ENCODE results near the gene PRKAR2B. TPM values are rescaled to one million over a fixed set of nuclear protein-coding genes. Genes with fewer than 3 reads are reported as not detected.

Gene PRKAR2B
- total RNA-seq, 2 donors from 2014 or later, result 10.6 to 44.2 TPM

DNA sequence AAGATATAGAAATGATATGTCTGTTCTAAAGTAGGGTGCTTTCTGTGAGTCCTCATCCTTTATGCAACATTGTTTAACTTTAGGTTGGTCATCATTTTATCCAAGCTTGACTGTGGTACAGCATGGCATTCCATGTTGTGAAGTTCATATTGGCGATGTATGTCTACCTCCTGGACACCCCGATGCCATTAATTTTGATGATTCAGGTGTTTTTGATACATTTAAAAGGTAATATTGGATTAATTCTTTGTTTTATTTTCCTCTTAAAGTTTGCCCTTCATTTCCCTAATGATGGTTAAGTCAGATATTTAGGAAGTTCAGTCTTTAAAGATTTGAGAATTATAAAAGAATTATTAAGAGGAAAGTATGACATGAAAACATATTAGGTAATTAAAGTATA, 145.6 kb downstream of the PRKAR2B start:
- H3K4me3 ChIP-seq, result no peak overlapping the region
- WGBS, 2 donors, result 97% methylated on average over 2 of the region's 2 CpGs
- intact Hi-C loops (cut with DNase I), result no loop called here
- H3K36me3 ChIP-seq (replicated peaks in 1 of 2; ENCODE audit: insufficient read depth in 1 of 2, low read depth in 2 of 2), result peaks cover 4 to 23% of the 10 kb centered on the region in 2 donors
- H3K4me1 ChIP-seq, result peaks cover 14% of the 10 kb centered on the region
- ATAC-seq (no peak), DNase-seq (no peak)
- TF ChIP-seq, protein P1, sequence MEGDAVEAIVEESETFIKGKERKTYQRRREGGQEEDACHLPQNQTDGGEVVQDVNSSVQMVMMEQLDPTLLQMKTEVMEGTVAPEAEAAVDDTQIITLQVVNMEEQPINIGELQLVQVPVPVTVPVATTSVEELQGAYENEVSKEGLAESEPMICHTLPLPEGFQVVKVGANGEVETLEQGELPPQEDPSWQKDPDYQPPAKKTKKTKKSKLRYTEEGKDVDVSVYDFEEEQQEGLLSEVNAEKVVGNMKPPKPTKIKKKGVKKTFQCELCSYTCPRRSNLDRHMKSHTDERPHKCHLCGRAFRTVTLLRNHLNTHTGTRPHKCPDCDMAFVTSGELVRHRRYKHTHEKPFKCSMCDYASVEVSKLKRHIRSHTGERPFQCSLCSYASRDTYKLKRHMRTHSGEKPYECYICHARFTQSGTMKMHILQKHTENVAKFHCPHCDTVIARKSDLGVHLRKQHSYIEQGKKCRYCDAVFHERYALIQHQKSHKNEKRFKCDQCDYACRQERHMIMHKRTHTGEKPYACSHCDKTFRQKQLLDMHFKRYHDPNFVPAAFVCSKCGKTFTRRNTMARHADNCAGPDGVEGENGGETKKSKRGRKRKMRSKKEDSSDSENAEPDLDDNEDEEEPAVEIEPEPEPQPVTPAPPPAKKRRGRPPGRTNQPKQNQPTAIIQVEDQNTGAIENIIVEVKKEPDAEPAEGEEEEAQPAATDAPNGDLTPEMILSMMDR (IDR thresholded peaks at IDR 0.05), result no peak
- TF ChIP-seq POLR2A (IDR thresholded peaks at IDR 0.05), result no peak
- H3K9me3 ChIP-seq, result no peaks in the 10 kb centered on the region
- H3K27ac ChIP-seq, result no peak overlapping the region
- no peaks in the 10 kb centered on the region for H3K27me3 ChIP-seq

DNA sequence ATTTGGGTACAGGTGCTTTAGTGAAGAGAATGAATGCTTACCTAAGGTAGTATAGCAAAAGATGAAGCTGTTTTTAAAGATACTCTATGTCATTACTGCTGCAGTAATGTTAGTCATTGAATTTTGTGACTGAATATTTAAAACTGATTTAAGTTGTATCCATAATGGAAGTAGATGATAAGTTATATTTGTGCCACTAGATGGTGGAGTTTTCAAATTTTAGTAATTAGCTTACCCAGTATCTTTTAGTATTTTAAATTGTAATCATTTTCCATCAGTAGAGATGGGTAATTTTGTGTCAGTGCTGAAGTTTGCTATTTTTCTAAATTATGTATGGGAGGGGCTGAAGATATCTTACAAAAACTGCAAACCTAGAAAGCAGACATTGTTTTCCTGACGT, 149.5 kb downstream of the PRKAR2B start:
- Histone ChIP-seq H3K27me3 (no peaks in the 10 kb centered on the region), H3K9me3 (no peaks in the 10 kb centered on the region), H3K4me3 (no peak overlapping the region), H3K36me3 (replicated peaks in 1 of 2; ENCODE audit: insufficient read depth in 1 of 2, low read depth in 2 of 2) (peaks cover 0 to 18% of the 10 kb centered on the region in 2 donors), H3K4me1 (peaks cover 25% of the 10 kb centered on the region), H3K27ac (peak overlapping the region in 1 of 4 donors; percentile 15)
- ATAC-seq (no peak), DNase-seq (no peak)
- intact Hi-C loops (cut with DNase I), result no loop called here
- 87 to 94% methylated on average over 1 of the region's 1 CpG for WGBS, 2 donors
- TF ChIP-seq, protein P1 (IDR thresholded peaks at IDR 0.05), result peak in 1 of 7 experiments; percentile 5
- no peak for TF ChIP-seq POLR2A (IDR thresholded peaks at IDR 0.05)

DNA sequence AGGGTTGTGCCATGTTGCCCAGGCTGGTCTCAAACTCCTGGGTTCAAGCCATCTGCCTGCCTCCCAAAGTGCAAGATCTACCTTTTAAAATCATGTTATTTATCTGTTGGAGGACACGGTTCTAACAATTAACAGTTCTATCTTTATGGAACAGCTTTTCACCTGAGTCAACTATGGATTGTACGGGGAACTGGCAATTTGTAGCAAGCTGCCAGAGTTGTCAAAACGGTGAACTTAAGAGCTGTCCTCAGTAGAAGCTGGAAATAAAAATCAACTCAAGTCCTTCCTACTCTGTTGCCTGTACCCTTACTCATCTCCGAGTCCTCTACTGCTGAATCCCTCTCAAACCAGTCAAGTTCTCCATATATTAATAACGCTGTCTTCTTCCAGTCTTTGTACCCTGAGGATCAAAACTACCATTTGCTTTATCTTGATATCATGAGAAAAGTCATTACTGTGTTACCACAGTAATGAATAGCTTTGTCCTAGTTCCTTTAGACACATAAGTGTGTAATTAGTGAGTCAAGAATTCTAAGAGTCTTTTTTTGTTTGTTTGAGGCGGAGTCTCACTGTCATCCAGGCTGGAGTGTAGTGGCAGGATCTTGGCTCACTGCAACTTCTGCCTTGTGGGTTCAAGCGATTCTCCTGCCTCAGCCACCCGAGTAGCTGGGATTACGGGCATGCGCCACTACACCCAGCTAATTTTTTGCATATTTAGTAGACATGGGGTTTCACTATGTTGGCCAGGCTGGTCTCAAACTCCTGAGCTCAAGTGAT, 152.5 kb downstream of the PRKAR2B start:
- Histone ChIP-seq H3K4me3 (no peak overlapping the region), H3K27me3 (no peaks in the 10 kb centered on the region), H3K27ac (no peak overlapping the region), H3K9me3 (no peaks in the 10 kb centered on the region), H3K36me3 (replicated peaks in 1 of 2; ENCODE audit: insufficient read depth in 1 of 2, low read depth in 2 of 2) (peaks cover 0 to 18% of the 10 kb centered on the region in 2 donors), H3K4me1 (peaks cover 42% of the 10 kb centered on the region)
- DNase-seq (no peak), ATAC-seq (no peak)
- intact Hi-C loops (cut with DNase I), result no loop called here
- WGBS, 2 donors, result 82 to 85% methylated on average over 10 of the region's 10 CpGs
- TF ChIP-seq, protein P1 (IDR thresholded peaks at IDR 0.05), result no peak
- TF ChIP-seq POLR2A (IDR thresholded peaks at IDR 0.05), result no peak

DNA sequence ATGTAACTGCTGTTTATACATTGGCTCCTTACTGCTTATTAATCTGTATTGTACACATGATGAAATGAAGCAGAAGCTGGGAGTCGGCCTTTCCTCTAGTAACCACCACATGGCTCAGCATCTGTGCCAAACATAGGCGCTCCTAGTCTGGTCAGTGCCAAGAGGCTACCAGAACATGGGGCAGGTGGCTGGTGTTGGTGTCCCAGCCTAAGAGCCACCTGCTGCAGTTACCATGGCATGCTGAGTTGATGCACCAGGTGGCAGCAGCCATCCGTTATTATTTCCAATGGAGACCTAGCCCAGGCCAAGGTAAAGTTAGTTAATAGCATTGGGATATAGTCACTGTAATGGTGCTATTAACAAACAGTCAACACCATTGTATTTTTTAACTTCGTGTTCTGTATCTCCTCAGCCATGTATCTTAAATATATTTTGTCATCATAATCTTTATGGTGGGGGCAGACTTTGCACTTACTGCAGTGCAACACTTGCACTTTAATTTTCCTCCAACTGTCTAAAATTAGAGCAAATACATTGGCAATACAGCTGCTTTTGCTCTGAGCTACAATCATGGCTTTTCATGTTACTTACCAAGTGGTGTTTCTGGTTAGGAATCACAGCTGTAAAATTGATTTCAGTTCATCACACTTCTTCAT, 157.4 kb downstream of the PRKAR2B start:
- peaks cover 0 to 22% of the 10 kb centered on the region in 2 donors for H3K36me3 ChIP-seq (replicated peaks in 1 of 2; ENCODE audit: insufficient read depth in 1 of 2, low read depth in 2 of 2)
- TF ChIP-seq, protein P1 (IDR thresholded peaks at IDR 0.05), result peak; percentile 10 to 83 (median 66)
- no peak for TF ChIP-seq POLR2A (IDR thresholded peaks at IDR 0.05)
- no peaks in the 10 kb centered on the region for H3K9me3 ChIP-seq
- DNase-seq (peak; percentile 77 to 89 (median 86)), ATAC-seq (peak; percentile 95)
- no peaks in the 10 kb centered on the region for H3K27me3 ChIP-seq
- 28 to 33% methylated on average over 4 of the region's 4 CpGs for WGBS, 2 donors
- intact Hi-C loops (cut with DNase I), result no loop called here
- peaks cover 28% of the 10 kb centered on the region for H3K4me1 ChIP-seq
- H3K4me3 ChIP-seq, result no peak overlapping the region
- H3K27ac ChIP-seq, result peak overlapping the region in 1 of 4 donors; percentile 12

Measured in body of pancreas (tissue), 4 donors.